HG03521 (cell line): ENCODE results near the gene ERH.
"Not testable (repeated sequence)": the region's sequence is repeated elsewhere in the genome, so short reads cannot be mapped to it uniquely, and the experiment has no call there.

Experiments
- ATAC-seq: cut with Tn5 transposase; IDR thresholded peaks from one replicate; pipeline ENCODE4 v1.9.1; 2021; ENCODE audit warnings: mild to moderate bottlenecking, moderate library complexity; ENCODE audit not compliant: unreplicated experiment

The ERH gene

DNA sequence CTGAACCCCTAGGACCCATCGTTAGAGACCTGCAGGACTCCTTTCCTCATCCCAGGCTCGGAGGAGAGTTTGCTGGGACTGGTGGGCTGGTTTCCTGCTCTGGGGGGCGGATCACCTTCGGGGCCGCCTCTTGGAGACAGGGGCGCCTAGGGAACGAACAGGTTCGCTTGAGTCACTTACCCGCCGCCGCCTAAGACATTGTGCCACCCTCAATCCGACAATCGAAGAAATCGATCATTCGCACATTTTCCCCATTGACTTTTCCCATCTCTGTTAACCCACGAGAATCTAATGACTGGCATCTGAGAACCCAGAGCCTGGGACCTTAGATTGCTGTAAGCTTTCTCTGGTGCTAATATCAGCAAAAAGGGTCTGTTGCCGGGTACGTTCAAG lies 715 bp upstream of the ERH start:
- no peak for ATAC-seq

DNA sequence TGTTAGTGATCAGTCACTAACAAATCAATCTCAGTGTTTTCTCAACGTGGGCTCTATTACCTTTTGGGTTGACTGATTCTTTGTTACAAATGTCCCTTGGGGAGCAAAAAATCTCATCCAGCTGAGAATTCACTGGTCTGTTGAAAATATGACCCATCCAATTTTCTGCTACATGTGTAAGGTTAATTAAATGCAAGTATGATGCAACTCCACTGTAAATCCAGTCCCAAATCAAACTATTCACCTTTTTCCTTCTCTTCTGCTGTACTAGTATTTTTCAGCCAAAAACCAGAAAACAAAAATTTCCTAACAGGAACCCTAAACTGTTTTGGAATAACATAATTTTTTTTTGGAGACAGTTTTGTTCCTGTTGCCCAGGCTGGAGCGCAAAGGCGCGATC lies 2.2 kb downstream of the ERH start:
- no peak for ATAC-seq

GRCh38 chr14:69392481-69392880 lies 5.6 kb downstream of the ERH start:
- no peak for ATAC-seq

DNA sequence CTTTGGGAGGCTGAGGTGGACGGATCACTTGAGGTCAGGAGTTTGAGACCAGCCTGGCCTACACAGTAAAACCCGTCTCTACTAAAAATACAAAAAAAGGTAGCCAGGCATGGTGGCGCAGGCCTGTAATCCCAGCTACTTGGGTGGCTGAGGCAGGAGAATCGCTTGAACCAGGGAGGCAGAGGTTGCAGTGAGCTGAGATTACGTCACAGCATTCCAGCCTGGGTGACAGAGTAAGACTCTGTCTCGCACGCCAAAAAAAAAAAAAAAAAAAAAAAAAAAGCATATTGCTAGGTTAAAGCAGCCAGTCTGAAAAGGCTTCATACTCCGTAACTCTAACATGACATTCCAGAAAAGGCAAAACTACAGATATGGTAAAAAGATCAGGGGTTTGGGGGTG lies 6.7 kb downstream of the ERH start:
- ATAC-seq: not testable (repeated sequence)

DNA sequence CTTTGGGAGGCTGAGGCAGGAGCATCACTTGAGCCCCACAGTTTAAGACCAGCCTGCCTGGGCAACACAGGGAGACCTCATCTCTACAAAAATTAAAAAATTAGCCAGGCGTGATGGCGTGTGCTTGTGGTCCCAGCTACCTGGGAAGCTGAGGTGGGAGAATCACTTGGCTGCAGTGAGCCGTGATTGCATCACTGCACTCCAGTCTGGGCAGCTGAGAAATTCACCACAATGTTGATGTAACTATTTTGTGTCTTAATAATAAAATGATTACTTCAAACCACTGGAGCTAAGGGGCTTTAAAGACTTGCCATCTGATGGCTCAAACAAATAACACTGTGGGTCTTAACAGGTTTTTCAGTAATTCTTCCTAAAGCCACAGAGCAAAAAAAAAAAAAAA lies 10.8 kb downstream of the ERH start:
- no peak for ATAC-seq

DNA sequence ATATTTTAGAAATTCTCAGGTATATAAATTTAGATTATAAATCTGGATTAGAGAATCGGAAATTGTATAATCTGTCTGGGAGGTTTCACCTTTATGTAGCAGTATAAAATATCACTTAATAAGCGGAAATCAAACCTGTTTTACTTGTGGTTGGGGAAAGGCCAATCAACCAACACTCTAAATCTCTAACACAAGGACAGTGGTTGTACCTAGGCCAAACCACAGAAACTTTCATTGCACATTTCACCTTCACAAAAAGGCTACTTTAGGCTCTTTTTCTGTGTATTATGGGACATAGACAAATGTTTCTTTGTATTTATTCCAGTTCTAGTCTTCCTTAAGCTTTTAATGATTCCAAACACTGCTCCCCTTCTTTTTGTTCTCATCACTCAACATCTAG lies 19.8 kb downstream of the ERH start:
- no peak for ATAC-seq

- no peak for ATAC-seq
These were observed 21.7 kb downstream of the ERH start for GRCh38 chr14:69376439-69376838.

DNA sequence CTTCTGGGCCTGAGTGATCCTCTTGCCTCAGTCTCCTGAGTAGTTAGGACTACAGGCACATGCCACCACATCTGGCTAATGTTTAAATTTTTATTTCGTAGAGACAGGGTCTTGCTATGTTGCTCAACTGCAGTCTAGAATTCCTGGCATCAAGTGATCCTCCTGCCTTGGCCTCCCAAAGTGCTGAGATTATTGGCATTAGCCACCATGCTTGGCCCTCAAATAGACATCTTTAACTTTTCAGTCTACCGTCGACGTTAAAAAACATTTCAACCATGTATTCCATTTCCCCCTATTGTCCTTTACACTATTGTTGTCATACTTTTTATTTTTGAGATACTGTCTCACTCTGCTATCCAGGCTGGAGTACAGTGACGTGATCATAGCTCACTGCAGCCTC lies 22.4 kb downstream of the ERH start:
- ATAC-seq: no peak

GRCh38 chr14:69375182-69375581 lies 22.9 kb downstream of the ERH start:
- no peak for ATAC-seq

- ATAC-seq: no peak
These were observed 23.9 kb downstream of the ERH start for GRCh38 chr14:69374235-69374634.

DNA sequence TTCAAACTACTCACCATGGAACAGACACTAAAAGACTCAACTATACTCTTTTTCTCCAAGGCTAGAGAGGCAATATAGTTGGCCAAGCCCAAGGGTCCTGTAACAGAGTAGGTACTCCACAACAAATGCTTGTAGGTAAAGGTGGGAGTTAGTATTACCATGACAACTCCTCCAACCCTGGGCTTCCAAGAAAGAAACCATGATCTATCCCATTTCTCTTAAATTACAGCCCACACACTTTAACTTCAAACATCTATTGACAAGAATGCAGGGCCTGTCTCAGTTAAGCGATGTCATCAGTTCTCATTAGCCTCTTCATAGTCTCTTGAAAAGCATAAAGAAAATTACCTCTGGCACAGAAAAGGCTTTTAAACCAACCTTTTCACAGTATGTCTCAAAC lies 25.0 kb downstream of the ERH start:
- no peak for ATAC-seq

GRCh38 chr14:69372146-69372545 lies 26.0 kb downstream of the ERH start:
- no peak for ATAC-seq

DNA sequence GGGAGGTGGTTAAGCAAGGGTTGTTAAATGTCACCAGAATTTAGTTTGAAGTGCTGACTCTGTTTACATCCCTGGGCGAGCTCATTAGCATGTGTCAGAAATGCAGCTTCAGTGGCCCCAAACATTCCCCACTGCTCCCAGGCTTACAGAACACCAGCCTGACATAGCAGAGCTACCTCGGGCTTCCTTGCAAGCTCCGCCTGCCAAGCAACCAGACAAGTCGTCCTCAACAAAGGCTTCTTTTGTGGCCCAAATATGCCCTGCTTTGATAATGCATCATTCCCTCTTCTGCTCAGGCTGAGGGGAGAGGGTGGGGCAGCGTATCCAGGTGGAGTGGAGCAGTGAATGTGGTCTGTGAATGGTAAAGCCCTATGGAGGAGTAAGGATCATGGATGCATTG lies 28.0 kb downstream of the ERH start:
- ATAC-seq: no peak

GRCh38 chr14:69368381-69368780 lies 29.7 kb downstream of the ERH start:
- no peak for ATAC-seq

DNA sequence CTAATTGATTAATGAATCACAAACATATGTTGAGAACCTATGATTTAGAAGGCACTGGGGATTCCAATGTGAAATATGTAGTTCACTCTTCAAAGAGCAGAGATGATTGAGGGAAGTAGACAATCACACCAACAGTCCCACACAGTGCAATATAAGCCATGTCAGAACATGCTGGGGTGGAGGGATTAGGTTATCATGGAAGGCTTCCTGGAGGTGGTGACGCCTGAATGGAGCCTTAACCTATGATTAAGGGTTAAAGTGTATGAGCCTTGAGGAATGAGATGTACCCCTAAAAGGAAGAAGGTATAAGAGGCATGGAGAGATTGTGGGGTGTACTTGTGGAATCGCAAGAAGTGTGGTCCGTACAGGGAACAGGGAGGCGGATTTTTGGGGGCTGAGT lies 31.3 kb downstream of the ERH start:
- ATAC-seq: no peak

- no peak for ATAC-seq
These were observed 32.0 kb downstream of the ERH start for GRCh38 chr14:69366069-69366468.

DNA sequence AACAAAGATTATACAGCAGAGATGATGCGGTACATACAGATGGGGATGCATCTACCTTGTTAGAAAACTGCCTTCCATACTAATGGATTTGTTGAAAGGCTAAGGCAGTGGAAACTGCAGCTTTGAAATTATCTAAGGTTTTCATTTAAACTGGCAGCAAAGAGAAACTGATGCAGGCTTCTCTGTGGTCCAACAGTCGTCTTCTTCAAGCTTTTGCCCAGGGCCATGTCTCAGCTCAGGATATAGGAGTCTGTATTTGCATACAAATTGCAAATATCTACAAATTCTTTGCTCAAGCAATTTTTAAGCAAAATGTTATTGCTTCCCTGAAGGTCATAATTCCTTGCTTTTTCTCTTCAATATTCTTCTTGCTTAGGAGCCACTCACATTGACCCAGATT lies 33.7 kb downstream of the ERH start:
- ATAC-seq: no peak

GRCh38 chr14:69363964-69364363 lies 34.1 kb downstream of the ERH start:
- ATAC-seq: no peak

DNA sequence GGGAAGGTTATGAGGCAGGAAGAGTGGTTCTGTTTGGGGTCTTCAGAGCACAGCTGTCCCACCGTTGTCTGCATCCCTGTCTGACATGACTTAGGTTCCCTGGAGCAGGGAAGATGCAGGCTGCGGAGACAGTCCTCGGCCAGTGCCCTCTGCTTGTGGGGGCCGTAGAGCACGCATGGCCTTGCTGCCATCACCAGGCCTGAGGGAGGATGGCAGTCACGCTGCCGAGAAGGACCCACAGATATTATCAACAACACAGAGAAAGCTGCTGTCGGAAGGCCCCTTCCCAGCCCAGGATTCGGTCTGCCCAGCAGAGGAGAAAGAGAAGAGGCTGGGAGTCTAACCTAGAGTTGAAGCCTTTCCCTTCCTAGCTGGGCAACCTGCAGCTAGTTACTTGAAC lies 35.0 kb downstream of the ERH start:
- ATAC-seq: no peak

- no peak for ATAC-seq
These were observed 37.5 kb downstream of the ERH start for GRCh38 chr14:69360438-69361108.

DNA sequence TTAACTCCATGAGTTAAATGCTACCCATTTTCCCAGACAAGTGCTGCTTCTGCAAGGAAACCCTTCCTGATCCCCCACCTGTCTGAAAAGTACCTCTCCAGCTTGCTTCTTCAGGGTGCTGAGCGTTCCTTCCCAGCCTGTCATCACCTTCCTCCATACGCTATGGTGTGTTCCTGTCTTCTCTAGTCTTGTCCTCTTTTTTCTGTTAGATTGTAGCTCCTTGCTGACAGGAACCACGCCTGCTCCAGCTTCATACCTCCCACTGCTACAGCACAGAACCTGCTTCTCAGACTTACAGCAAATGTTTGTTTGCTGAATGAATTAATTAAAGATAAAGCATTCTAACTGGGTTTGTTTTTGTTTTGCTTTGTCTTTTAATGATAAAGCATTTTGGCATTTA lies 39.1 kb downstream of the ERH start:
- no peak for ATAC-seq

- no peak for ATAC-seq
These were observed 39.7 kb downstream of the ERH start for GRCh38 chr14:69358233-69358963.
